Middle frontal gyrus (tissue), 1 donor: ENCODE measurements around the gene GNG7.
"Not testable (repeated sequence)": the region's sequence is repeated elsewhere in the genome, so short reads cannot be mapped to it uniquely, and the experiment has no call there.

Experiments
- DNase-seq: peaks from one replicate; pipeline ENCODE4 v3.0.0-alpha.2; 2015; ENCODE audit warnings: low spot score; ENCODE audit errors: extremely low spot score

GNG7 gene

DNA sequence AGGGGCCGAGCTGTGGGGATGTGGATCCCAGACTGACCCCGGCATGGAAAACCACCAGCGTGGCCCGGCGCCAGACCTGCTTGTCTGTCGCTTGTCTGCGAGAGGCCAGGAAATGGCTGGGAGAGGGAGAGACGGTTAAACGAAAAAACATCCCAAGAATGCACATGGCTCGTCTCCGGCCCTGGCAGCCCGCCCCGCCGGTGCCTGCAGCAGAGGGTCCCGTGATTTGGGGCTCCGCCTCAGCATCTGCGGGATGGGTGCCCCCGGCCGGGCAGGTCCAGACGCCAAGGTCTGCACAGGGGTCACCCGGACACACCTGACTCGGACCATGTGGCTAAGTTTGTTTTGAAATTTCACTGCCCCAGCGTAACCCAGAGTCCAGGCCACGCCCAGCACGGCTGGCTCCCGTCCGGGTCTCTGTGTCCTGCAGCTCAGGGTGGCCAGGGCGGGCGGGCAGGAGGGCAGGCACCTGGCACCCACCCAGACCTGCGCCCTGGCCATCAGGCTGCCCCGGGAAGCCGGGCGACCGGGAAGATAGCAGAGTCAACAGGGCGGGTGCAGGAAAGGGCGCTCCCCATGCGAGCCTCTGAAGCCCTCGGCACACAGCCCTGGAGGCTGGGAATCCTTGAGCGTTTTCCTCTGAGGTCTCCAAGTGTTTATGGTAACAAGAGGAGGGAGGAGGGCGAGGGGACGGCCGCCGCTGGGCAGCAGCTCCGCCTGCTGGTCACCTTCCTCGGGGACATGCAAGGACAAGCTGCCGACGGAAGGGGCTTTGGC lies 123.4 kb downstream of the GNG7 start:
- peak; percentile 22 for DNase-seq

DNA sequence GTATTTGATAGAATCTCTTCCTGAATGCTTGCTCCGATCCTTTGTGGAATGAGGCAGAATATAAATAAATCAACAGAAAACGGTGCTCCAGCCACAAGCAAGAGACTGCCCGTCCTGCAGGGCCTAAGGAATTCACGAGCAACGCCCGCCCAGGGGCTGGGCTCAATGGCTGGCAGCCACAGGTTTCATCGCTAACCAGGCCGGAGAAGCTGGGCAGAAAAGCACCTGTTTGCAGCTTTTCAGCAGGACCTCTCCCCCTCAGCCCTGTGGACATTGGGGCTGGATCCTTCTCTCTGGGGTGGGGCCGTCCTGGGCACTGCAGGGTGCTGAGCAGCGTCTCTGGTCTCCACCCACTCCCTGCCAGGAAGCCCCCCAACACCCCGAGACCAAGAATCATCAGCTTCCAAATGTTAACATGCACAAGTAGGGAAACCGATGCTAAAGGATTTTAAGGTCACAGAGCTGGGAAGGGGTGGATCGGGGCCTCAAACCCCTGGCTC lies 124.1 kb downstream of the GNG7 start:
- no peak for DNase-seq

DNA sequence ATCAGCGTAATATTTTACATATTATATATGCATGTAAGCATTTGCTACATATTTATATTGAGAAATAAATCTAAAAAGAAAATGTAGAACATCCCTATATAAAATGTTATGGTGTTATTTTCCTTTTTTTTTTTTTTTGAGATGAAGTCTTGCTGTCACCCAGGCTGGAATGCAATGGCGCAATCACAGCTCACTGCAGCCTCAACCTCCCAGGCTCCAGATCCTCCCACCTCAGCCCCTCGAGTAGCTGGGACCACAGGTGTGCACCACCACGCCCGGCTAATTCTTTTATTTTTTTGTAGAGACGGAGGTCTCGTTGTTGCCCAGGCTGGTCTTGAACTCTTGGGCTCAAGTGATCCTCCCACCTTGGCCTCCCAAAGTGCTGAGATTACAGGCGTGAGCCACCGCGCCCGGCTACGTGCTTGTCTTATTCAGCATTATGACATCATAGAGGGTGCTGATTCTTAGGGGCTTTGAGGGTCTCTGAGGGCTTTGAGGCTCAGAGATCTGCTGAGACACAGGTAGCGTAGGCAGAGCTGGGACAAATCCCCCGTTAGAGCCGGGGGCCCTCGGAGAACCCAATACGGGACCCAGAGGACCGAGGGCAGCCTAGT lies 124.7 kb downstream of the GNG7 start:
- no peak for DNase-seq

DNA sequence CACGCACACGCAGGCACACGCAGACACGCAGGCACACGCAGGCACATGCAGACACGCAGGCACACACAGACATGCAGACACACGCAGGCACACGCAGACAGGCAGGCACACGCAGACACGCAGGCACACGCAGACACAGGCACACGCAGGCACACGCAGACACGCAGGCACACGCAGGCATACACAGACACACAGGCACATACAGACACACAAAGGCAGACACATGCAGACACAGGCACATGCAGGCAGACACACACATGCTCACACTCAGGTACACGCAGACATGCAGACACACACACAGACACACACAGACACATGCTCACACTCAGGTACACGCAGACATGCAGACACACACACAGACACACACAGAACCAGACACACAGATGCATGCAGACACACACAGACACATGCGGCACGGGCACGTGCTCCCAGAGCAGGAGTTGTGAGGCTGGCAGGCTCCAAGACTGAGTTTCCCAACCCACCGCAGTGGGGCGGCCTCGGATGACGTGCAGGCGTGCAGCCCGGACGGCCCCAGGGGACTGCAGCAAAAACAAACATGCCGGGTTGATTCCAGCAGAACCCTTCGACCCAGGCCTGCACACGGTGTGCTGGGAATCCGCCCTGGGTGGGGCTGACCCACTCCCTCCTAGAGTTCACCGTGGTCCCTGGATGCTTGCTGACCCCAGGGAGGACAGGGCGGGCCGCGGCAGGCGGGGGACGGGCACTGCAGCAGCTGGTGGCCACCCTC lies 126.6 kb downstream of the GNG7 start:
- DNase-seq, result no peak

DNA sequence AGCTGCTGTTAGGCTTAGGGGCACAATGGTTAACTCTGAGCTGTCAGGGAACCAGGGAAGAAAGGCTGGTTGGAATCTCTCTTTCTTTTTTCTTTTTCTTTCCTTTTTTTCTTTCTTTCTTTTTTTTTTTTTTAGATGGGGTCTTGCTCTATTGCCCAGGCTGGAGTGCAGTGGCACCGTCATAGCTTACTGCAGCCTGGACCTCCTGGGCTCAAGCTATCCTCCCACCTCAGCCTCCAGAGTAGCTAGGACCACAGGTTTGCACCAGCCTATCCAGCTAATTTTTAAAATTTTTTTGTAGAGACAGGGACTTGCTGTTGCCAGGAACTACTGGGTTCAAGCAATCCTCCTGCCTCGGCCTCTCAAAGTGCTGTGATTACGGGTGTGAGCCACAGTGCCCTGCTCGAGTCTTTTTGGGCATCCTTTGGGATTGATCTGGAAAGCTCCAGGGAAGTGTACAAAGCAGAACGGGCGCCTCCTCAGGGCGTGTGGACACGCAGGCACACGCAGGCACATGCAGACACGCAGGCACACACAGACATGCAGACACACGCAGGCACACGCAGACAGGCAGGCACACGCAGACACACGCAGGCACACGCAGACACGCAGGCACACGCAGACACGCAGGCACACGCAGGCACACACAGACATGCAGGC lies 127.4 kb downstream of the GNG7 start:
- no peak for DNase-seq

DNA sequence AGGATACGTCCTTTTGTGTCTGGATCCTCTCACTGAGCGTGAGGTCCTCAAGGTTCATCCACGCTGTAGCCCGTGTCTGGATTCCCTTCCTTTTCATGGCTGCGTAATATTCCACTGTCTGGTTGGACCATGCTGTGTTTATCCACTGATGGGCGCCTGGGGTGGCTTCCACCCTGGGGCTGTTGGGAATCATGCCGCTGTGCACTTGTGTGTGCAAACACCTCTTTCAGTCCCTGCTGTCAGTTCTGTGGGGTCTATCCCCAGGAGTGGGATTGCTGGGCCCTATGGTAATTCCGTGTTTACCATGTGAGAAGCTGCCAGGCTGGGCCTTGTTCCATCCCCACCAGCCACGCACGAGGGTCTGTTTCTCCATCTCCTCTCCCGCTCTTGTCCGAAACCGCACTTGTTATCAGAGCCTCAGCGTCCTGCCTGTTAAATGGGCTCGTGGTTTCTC lies 128.0 kb downstream of the GNG7 start:
- DNase-seq, result no peak

DNA sequence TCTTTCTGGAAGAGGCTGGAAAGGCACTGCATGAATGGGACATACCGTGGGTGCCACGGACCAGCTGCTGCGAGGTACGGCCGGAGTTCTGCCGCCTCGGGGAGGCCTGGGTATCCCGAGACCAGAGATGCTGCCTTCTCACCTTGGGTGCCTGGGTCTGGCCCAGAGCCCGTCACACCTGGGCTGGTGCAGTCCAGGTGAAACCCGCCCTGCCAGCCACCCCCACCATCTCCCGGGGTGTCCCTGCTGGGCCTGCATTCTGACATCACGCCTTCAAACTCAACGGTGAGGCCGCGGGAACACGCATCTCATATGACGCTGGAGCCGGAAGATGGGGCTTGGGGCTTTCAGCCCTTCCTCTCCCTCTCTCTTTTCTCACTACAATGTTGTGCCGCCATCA lies 128.6 kb downstream of the GNG7 start:
- no peak for DNase-seq

DNA sequence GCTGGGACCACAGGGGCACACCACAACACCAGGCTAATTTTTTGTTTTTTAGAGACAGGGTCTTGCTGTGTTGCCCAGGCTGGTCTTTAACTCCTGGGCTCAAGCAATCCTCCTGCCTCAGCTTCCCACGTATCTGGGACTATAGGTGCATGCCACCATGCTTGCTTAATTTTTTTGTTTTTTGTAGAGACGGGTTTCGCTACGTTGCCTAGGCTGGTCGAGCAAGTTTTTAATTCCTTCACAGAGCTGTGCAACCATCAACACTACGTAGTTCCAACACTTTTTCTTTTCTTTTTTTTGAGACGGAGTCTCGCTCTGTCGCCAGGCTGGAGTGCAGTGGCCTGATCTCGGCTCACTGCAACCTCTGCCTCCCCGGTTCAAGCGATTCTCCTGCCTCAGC lies 130.3 kb downstream of the GNG7 start:
- DNase-seq, result not testable (repeated sequence)

DNA sequence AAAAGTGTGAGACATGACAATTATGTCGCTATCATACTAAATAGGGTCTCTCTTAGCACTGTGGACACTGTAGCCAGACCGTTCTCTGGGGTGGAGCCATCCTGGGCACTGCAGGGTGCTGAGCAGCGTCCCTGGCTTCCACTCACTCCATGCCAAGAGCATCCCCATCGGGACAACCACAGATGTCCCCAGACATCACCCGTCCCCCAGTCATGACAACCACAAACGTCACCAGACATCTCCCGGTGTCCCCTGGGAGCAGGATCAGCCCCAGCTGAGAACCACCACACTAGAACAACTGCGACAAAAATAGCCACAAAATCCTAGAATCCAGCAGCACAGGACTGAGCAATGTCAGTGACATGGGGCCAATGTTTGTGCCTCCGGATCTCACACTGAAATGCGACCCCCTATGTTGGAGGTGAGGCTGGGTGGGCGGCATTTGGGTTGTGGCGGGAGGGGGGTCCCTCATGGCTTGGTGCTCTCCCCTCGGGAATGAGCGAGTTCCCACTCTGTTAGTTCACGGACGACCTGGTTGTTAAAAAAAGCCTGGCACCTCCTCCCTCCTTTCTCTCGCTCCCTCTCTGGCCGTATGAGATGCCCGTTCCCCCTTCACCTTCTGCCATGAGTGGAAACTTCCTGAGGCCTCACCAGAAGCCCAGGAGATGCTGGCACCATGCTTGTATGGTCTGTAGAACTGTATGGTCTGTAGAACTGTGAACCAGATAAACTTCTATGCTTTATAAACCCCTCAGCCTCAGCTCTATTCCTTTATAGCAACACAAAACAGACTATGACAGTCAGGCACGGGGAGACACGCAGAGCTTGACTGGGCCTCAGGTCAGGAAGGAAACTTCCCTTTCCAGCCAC lies 132.7 kb downstream of the GNG7 start:
- no peak for DNase-seq

DNA sequence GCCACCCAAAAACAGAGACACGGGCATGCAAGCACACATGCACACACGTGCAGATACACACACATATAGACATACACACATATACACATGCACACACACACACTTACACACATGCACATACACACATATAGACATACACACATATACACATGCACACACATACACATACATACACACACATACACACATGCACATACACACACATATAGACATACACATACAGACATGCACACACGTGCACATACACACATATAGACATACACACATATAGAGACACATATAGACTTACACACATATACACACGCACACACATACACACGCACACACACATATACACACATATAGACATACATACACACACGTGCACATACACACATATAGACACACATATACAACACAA lies 134.5 kb downstream of the GNG7 start:
- no peak for DNase-seq

DNA sequence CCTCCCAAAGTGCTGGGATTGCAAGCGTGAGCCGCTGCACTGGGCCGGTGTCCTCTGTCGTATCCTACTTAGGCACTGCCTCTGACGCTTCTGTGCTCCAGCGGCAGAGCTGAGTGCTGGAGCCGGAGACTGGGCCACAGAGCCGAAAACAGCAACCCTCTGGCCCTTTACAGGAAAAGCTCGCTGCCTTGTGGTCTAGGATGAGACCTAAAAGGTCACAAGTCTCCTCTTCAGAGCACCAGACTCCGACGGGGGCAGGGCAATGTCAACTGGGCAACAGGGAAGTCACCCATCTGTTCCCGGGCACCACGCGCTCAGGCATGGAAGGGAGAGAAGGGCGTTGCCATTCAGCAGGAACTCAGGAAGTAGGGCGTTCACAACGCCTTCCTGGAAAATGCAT lies 134.9 kb downstream of the GNG7 start:
- no peak for DNase-seq

DNA sequence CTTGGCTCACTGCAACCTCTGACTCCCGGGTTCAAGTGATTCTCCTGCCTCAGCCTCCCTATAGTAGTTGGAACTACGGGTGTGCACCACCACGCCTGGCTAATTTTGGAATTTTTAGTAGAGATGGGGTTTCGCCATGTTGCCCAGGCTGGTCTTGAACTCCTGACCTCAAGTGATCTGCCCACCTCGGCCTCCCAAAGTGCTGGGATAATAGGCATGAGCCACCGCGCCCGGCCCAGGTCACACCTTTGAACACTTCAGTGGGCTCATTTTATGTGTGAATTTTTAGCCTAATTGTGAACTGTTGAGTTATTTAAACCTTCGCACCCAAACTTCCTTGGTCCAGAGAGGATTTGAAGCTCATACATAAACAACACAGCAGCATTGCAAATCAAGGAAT lies 138.9 kb downstream of the GNG7 start:
- not testable (repeated sequence) for DNase-seq

DNA sequence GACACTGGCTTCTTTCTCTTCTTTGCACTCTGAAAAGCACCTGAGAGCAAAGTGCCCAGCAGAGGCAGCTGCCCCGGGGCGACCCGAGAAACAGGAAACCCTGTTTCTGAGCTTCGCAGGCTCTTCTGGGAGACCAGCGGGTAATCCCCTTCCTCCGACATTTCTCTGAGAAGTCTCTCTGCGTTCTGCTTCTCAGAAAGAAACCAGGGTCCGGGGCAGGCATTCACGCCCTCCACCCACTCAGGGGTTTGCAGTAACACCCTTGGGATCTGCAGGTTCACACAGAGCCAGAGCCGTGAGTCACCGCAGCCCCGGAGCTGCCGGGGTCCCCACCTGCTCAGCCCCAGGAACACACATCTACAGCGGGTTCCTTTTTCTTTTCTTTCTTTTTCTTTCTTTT lies 140.6 kb downstream of the GNG7 start:
- no peak for DNase-seq

DNA sequence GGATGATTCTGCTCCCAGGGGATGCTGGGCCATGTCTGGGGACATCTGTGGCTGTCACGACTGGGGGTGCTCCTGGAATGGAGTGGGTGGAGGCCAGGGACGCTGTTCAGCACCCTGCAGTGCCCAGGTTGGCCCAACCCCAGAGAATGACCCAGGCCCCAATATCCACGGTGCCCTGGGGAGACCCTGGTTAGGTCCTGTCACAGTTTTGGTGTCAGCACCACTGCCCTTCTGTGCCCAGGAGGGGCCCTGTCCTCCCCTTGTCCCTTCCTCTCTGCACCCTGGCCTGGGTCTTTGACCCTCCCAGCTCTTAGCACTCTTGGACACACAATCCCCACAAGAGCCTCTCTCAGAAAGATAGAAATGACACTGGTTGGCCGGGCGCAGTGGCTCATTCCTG lies 141.3 kb downstream of the GNG7 start:
- no peak for DNase-seq

DNA sequence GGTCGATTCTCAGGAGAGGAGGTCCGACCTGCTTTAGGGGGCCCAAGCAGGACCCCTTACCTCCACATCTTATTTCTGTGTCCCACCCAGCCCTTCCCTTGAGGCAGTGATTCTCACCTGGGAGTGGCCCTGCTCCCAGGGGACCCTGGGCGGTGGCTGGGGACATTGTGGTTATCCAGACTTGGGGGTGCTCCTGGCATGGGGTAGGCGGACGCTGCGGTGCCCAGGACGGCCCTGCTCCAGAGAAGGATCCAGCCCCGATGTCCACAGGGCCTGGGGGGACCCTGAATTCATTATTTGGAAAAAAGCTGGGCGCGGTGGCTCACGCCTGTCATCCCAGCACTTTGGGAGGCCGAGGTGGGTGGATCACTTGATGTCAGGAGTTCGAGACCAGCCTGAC lies 142.1 kb downstream of the GNG7 start:
- DNase-seq, result no peak

DNA sequence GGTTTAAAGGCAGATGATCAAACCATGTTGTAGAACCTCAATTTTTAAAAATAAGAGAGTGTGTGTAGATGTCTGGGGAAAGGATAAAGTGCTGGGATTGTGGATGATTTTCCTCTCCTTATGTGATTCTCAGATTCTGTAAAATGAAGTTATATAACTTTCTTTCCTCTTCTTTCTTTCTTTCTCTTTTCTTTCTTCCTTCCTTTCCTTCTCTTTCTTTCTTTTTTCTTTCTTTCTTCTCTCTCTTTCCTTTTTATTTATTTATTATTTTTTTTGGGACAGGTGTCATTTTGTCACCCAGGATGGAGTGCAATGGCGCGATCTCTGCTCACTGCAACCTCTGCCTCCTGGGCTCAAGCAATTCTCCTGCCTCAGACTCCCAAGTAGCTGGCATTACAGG lies 144.0 kb downstream of the GNG7 start:
- DNase-seq, result no peak

DNA sequence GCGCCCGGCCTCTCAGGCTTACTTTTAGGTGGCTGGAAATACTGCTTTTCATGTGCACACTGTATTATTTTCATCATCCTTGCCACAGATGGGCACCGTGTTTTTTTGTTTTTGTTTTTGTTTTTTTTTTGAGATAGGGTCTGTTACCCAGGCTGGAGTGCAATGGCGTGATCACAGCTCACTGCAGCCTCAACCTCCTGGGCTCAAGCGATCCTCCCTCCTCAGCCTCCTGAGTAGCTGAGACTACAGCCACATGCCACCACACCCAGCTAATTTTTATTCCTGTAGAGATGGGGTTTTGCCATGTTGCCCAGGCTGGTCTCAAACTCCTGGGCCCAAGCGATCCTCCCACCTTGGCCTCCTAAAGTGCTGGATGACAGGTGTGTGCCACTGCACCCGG lies 144.4 kb downstream of the GNG7 start:
- not testable (repeated sequence) for DNase-seq

DNA sequence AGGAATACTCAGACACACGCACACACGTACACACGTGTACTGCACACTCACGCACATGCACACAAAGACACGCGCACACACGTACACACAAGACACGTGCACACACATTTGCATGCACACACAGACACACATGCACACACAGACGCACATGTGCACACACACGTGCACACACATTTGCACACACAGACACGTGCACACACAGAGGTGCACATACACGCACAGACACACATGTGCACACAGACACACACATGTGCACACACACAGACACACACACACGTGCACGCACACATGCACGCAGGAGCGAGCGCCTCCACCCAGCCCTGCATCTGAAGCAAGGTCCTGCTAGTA lies 145.4 kb downstream of the GNG7 start:
- DNase-seq, result no peak

DNA sequence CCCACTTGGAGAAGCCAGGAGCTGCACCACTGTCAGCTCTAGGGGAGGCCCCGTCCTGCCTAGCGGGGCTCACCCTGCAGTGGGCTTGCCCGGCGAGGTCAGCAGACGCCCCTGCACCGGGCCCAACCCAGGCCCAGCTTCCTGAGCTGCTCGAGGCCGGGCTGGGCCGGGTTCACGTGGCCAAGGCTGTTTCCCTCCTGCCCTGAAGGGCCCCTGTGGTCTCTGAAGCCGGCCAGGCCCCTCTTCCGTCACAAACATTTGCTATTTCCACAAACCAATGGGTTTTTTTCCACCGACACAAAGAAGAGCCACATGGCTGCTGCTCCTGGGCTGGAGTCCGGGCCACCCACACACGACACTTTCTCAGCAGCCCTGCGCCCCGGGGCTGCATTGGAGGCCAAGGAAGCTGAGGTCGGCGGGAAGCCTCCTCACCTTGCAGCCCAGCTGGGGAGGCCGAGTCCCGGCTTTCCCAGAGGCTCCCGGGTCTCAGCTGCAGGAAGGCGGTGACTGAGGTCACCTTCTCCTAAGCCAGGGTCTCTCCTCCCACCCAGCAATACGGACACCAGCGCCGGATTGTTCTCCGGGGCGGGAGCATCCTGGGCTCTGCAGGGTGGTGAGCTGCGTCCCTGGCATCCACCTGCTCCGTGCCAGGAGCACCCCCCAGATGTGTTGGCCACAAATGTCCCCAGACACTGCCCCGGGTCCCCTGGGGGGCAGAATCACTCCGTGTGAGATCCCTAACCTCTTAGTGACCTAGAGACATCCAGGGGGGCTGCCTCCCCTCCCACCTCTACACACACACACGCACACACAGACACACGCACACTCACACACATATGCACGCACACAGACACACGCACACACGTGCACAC lies 146.0 kb downstream of the GNG7 start:
- DNase-seq, result no peak
